HEK293T (cell line): ENCODE data around the gene MYRFL.

ENCODE experiments used
- ARNT ChIP-seq: fragments of 450-650 bp; IDR thresholded peaks from 2 replicates; pipeline ENCODE4 v1.6.1; 2017; ENCODE audit warnings: mild to moderate bottlenecking
- BHLHE40 ChIP-seq: fragments of 450-650 bp; IDR thresholded peaks from 2 replicates; pipeline ENCODE4 v1.6.1; 2016; ENCODE audit warnings: mild to moderate bottlenecking, moderate library complexity, borderline replicate concordance
- ELF4 ChIP-seq: fragments of 450-650 bp; IDR thresholded peaks from 2 replicates; pipeline ENCODE4 v1.6.1; 2017; ENCODE audit warnings: antibody characterized with exemption
- FOXK2 ChIP-seq: fragments of 450-650 bp; IDR thresholded peaks from 2 replicates; pipeline ENCODE4 v1.6.1; 2016; ENCODE audit warnings: mild to moderate bottlenecking
- FOXM1 ChIP-seq: fragments of 450-650 bp; IDR thresholded peaks from 2 replicates; pipeline ENCODE4 v1.6.1; 2017; ENCODE audit warnings: mild to moderate bottlenecking, borderline replicate concordance
- HDGF ChIP-seq: fragments of 450-650 bp; IDR thresholded peaks from 2 replicates; pipeline ENCODE4 v1.6.1; 2017; ENCODE audit warnings: antibody characterized with exemption, borderline replicate concordance
- L3MBTL2 ChIP-seq: fragments of 450-650 bp; conservative IDR thresholded peaks from 2 replicates; pipeline ENCODE4 v1.6.1; 2016; ENCODE audit warnings: mild to moderate bottlenecking
- SP1 ChIP-seq: fragments of 450-650 bp; IDR thresholded peaks from 2 replicates; pipeline ENCODE4 v1.6.1; 2017
- SUZ12 ChIP-seq: fragments of 450-650 bp; IDR thresholded peaks from 2 replicates; pipeline ENCODE4 v1.6.1; 2016; ENCODE audit warnings: mild to moderate bottlenecking
- TARDBP ChIP-seq: fragments of 450-650 bp; IDR thresholded peaks from 2 replicates; pipeline ENCODE4 v1.6.1; 2016
- ZNF384 ChIP-seq: fragments of 450-650 bp; IDR thresholded peaks from 2 replicates; pipeline ENCODE4 v1.6.1; 2016
- TF ChIP-seq, protein P1 (sequence below): fragments of 450-650 bp; IDR thresholded peaks from 2 replicates; pipeline ENCODE4 v1.6.1; 2016

DNA sequence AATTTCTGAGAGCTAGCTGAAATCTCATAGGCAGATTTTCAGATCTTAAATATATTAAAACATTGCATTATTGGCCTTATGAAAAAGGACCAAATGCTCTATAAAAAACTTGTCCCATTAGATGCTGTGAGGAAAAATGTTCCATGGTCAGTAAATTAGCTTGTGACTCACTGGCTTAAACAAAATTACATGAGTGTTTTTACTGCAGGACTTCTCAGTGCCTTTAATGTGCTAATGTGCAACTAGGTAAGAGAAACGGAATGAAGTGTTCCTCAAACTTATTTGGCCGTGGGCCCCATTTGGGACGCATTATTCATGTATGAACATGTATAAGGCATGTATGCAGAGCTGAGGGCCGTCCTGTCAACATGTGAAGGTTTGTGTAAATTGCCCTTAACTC, 41.7 kb downstream of the MYRFL start:
- TF ChIP-seq L3MBTL2 (no peak), FOXM1 (no peak), SP1 (no peak), FOXK2 (no peak), ZNF384 (no peak), TARDBP (no peak), BHLHE40 (no peak), HDGF (no peak), SUZ12 (no peak), ELF4 (no peak), ARNT (no peak)
- TF ChIP-seq, protein P1, sequence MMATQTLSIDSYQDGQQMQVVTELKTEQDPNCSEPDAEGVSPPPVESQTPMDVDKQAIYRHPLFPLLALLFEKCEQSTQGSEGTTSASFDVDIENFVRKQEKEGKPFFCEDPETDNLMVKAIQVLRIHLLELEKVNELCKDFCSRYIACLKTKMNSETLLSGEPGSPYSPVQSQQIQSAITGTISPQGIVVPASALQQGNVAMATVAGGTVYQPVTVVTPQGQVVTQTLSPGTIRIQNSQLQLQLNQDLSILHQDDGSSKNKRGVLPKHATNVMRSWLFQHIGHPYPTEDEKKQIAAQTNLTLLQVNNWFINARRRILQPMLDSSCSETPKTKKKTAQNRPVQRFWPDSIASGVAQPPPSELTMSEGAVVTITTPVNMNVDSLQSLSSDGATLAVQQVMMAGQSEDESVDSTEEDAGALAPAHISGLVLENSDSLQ = no peak
